Nephron (organoid): Measurements from ENCODE around the gene PGAP6.
A peak's percentile ranks its signal among the peaks of the same experiment; 100 is the strongest.

Source experiments
- H3K27ac Mint-ChIP-seq, 3 experiments: 2 replicates each; pipeline ENCODE4 v1.8.0; 2020; ENCODE audit warnings: mixed read lengths in 3 of 3, mild to moderate bottlenecking in 2 of 3, moderate library complexity in 1 of 3
- H3K27me3 Mint-ChIP-seq: 2 replicates; pipeline ENCODE4 v1.8.0; 2021; ENCODE audit warnings: low read depth, mild to moderate bottlenecking, moderate library complexity, mixed read lengths
- H3K36me3 Mint-ChIP-seq: 2 replicates; pipeline ENCODE4 v1.8.0; 2020; ENCODE audit warnings: low read depth, mixed read lengths
- H3K4me1 Mint-ChIP-seq: 2 replicates; pipeline ENCODE4 v1.8.0; 2020; ENCODE audit warnings: mixed read lengths
- H3K4me3 Mint-ChIP-seq, 3 experiments: 2 replicates each; pipeline ENCODE4 v1.8.0; 2020; ENCODE audit warnings: mild to moderate bottlenecking in 3 of 3, mixed read lengths in 3 of 3, moderate library complexity in 2 of 3
- H3K9me3 Mint-ChIP-seq: 2 replicates; pipeline ENCODE4 v1.8.0; 2020; ENCODE audit warnings: mixed read lengths
- TF ChIP-seq, protein P1 (sequence below), 3 experiments: fragments of 200-600 bp; sonication (generic); IDR thresholded peaks; one replicate each; pipeline ENCODE4 v1.5.0; 2021; ENCODE audit warnings: antibody characterized with exemption in 3 of 3; ENCODE audit not compliant: unreplicated experiment in 3 of 3

PGAP6 gene

GRCh38 chr16:361872-362701 is 19.7 kb downstream of the PGAP6 start:
- peaks cover 7% of the 10 kb centered on the region for H3K27me3 Mint-ChIP-seq
- no peaks in the 10 kb centered on the region for H3K4me1 Mint-ChIP-seq
- peaks cover 5% of the 10 kb centered on the region for H3K36me3 Mint-ChIP-seq
- no peak overlapping the region for H3K27ac Mint-ChIP-seq
- TF ChIP-seq, protein P1, sequence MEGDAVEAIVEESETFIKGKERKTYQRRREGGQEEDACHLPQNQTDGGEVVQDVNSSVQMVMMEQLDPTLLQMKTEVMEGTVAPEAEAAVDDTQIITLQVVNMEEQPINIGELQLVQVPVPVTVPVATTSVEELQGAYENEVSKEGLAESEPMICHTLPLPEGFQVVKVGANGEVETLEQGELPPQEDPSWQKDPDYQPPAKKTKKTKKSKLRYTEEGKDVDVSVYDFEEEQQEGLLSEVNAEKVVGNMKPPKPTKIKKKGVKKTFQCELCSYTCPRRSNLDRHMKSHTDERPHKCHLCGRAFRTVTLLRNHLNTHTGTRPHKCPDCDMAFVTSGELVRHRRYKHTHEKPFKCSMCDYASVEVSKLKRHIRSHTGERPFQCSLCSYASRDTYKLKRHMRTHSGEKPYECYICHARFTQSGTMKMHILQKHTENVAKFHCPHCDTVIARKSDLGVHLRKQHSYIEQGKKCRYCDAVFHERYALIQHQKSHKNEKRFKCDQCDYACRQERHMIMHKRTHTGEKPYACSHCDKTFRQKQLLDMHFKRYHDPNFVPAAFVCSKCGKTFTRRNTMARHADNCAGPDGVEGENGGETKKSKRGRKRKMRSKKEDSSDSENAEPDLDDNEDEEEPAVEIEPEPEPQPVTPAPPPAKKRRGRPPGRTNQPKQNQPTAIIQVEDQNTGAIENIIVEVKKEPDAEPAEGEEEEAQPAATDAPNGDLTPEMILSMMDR (IDR thresholded peaks at IDR 0.05; ENCODE audit: unreplicated experiment in 3 of 3) = peak; percentile 67 to 82 (median 75)
- no peak overlapping the region for H3K4me3 Mint-ChIP-seq
- no peaks in the 10 kb centered on the region for H3K9me3 Mint-ChIP-seq

DNA sequence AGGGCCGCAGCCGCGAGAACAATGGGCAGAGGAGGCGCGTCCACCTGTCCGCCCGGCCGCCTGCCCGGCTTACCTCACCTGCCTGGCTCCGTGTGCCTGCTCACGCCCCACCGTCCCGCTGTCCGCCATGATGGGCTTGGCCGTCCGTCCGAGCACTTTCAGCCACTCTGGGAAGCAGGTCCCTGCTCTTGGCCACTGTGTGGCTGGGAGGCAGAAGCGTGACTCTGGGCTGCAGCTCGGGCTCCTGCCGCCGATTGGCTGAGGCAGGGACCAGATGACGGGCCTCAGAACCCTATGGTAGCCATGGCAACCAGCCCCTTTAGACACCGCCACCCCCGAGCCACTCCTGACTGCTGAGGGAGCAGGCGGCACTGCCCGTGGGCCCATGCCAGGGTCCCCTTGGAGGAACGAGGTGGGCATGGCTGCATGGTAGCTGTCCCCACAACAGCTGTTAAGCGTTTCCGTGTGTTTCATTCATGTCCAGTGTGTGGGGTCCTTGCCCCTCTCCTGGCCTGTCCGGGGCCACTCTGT is 20.4 kb downstream of the PGAP6 start:
- Mint-ChIP-seq H3K4me1 (no peaks in the 10 kb centered on the region), H3K27me3 (peaks cover 7% of the 10 kb centered on the region), H3K27ac (no peak overlapping the region), H3K36me3 (no peaks in the 10 kb centered on the region), H3K9me3 (no peaks in the 10 kb centered on the region), H3K4me3 (no peak overlapping the region)
- TF ChIP-seq, protein P1 (IDR thresholded peaks at IDR 0.05; ENCODE audit: unreplicated experiment in 3 of 3) = no peak

GRCh38 chr16:360698-361336 is 21.0 kb downstream of the PGAP6 start:
- Mint-ChIP-seq H3K9me3 (no peaks in the 10 kb centered on the region), H3K27me3 (peaks cover 7% of the 10 kb centered on the region), H3K36me3 (no peaks in the 10 kb centered on the region), H3K27ac (no peak overlapping the region), H3K4me3 (no peak overlapping the region), H3K4me1 (no peaks in the 10 kb centered on the region)
- TF ChIP-seq, protein P1 (IDR thresholded peaks at IDR 0.05; ENCODE audit: unreplicated experiment in 3 of 3) = no peak

GRCh38 chr16:359871-360697 is 21.7 kb downstream of the PGAP6 start:
- H3K36me3 Mint-ChIP-seq = no peaks in the 10 kb centered on the region
- TF ChIP-seq, protein P1 (IDR thresholded peaks at IDR 0.05; ENCODE audit: unreplicated experiment in 3 of 3) = no peak
- no peaks in the 10 kb centered on the region for H3K4me1 Mint-ChIP-seq
- no peak overlapping the region for H3K4me3 Mint-ChIP-seq
- H3K9me3 Mint-ChIP-seq = no peaks in the 10 kb centered on the region
- no peak overlapping the region for H3K27ac Mint-ChIP-seq
- peaks cover 7% of the 10 kb centered on the region for H3K27me3 Mint-ChIP-seq

DNA sequence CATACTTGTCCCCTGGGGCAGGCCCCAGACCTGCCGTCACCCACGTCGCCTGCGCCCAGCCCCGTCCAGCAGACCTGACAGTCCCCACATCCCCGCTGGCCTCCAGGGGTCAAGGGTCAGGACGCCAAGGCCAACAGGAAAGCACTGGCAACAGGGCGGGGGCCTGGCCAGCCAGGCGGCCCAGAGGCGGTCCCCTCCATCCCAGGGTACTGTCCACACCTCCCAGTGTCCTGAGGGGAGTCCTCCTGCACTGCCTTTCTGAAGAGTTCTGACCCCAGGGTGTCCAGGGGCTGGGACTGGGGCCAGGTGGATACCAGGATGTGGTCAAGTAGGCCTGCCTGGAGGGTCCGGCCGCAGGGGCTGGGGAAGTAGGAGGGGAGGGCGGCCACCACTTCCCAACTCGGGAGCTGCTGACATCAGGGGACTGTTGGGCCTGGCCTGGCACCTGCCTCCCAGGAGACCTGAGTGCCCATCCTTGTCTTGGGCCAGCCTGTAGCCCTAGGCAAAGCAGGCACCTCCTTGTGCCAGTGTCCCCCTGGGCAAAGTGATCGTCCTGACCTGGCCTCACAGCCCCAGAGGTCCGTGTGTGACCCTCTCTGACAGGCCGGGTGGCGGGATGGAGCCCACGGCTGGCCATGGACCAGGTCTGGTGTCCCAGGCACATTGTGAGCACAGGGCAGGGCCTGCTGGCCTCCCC is 22.6 kb downstream of the PGAP6 start:
- Mint-ChIP-seq H3K9me3 (no peaks in the 10 kb centered on the region), H3K27ac (no peak overlapping the region), H3K27me3 (peaks cover 7% of the 10 kb centered on the region), H3K4me3 (no peak overlapping the region), H3K4me1 (no peaks in the 10 kb centered on the region), H3K36me3 (no peaks in the 10 kb centered on the region)
- TF ChIP-seq, protein P1 (IDR thresholded peaks at IDR 0.05; ENCODE audit: unreplicated experiment in 3 of 3) = no peak
